Activated CD4-positive, alpha-beta T cell treated with anti-CD3 and anti-CD28 coated beads, Interleukin-2, amount 50 U/mL, for 4 hours (primary cell): ENCODE results near the gene SAP30BP.
A peak's percentile ranks its signal among the peaks of the same experiment; 100 is the strongest.

Experiments used
- DNase-seq, 2 experiments: peaks; one replicate each; pipeline ENCODE4 v3.0.0-alpha.2; 2020

Gene SAP30BP

DNA sequence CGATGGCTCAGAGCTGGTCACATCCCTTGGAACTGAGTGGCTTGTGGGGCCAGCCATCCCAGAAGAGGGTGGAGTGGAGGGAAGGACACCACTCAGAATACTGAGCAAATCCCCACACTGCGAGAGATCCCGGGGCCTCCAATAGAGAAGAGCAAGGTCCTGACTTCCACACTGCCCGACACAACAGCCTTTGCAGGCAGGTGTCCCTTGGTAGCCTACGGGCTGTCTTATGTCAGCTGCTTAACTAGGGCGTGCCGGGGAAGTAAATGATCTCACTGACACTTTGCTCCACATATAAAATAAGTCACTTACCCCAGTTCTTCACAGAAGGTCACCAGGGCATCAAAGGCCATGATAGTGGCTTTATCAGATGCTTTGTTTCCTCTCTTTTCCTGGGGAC is 16.3 kb upstream of the SAP30BP start:
- no peak for DNase-seq

DNA sequence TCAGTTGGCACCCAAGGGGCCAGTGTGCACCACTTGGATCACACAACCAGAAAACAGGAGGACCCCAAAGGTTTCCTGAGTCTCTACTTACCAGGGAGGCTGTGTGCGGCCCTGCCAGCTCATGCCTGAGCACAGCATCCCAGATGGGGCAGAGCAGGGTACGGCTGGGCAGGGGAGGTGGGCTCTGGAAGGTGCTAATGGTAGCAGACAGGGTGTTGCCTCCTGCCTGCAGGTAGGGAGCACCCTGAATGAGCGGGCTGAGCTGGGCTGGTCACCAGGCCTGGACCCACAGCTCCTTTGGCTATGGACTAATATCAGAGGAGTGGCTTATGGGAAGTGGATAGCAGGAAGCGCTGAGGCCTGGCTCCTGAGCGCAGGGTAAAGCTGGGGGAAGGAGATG is 14.8 kb upstream of the SAP30BP start:
- DNase-seq, result no peak

DNA sequence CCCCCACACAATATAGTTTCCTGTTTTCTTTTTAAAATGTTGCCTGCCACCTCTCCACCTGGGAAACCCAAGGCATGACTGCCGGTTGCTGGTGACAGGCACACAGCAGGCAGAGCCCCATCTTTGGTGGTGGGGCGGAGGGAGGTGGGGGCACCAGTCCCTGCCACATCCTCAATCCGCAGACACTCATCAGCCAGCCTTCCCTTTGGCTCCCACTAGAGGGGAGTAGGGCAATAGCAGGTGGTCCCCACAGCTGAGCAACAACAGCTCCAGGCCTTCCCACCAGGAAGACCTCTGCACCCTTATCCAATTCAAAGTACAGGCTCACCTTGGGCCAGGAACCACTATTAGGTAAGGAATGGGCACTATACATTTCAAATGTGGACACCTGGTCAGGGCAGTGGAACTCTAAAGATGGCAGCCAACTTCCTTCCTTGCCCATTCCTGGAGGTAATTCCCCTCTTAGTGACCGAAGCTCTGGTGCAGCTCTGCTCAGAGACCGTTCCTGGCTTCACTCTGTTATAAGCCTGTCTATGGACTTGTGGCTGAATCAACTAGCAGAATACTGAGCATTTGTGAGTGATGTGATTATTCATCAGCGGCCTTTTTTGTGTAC is 14.1 kb upstream of the SAP30BP start:
- peak in 1 of 2 experiments; percentile 10 for DNase-seq

DNA sequence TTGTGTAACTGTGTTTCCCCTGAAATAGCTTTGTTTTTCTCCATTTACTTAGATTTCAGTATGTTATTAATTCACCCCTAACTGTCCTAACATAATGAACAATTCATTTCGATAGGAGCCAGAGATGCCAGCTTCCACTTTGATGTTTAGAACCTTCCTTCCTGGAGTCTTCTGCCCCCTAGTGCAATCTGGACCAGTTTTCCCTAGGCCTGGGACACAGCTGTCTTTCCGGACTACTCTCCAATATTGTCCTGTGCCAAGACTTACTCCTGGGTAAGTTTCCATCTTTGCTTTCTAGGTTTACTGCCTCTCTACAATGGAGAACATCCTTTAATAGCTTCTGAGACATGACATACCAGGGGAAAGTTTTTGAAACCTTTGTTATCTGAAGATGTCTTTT is 13.0 kb upstream of the SAP30BP start:
- no peak for DNase-seq

DNA sequence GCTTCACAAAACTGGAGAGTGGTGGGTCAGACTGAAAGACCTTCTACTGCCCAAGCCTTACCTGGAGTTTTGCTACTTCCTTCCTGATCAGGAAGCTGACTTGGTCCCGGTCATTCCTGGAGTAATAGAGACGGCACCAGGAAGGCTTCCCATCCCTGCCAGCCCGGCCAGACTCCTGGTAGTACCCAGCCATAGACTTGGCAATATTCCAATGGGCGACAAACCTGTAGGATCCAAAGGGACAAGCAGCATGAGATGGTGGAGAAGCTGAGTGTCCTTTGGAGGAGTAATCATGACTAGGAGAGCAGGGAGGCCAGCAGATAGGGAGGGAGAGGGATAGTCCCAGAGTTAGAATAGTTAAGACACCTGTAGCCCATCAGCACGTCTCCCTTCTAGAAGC is 8.9 kb upstream of the SAP30BP start:
- no peak for DNase-seq

DNA sequence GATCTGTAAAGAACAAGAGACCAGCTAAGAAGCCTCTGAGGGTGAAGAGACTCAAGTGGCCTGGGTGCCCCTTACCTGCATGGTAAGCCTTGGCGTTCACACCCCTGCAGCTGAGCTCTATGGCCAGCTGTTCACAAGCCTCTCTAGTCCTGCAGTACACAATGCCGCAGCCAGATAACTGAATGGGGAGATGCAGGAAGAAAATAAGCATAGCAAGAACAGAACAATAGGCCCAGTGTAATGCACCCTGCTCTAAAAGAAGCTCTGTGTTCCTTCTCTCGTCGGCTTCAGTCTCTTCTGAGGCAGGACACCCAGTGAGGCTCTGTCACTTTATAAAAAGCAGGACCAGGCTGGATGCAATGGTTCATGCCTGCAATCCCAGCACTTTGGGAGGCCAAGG is 5.6 kb upstream of the SAP30BP start:
- DNase-seq, result no peak

DNA sequence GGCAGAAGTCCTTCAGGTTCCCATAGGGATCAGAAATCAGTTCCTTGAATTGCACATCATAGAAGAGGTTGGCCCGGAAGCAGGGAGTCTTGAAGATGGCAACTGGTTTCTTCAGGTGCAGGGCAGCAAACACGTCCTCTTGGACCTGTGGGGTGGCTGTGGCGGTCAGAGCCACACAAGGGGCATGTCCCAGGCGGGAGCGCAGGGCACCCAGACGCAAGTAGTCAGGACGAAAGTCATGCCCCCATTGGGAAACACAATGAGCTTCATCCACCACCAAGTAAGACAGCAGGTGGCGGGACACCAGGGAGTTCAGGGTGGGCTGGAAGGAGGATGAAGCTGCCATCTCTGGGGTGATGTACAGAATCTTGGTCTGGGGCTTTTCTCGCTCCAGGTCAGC is 4.6 kb upstream of the SAP30BP start:
- DNase-seq, result no peak

DNA sequence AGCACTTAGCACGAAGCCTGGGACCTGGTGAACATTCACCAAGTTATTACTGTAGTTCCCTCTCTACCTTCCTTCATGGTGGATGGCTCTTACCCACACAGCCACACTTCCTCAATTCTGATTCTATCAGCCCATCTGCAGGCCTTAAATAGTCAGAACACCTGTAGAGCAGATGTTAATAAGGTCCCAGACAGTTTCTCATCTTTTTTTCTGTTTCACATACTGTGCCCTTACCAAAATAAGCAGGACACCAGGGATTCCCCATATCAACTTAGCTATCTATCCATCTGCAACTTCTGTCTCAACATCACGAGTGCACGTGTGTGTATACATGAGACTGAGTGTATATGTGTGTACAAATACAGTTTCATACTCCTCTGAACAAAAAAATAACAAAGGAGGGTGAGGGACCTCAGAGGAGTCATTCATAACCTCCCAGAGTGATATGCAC is 3.0 kb upstream of the SAP30BP start:
- DNase-seq, result no peak

DNA sequence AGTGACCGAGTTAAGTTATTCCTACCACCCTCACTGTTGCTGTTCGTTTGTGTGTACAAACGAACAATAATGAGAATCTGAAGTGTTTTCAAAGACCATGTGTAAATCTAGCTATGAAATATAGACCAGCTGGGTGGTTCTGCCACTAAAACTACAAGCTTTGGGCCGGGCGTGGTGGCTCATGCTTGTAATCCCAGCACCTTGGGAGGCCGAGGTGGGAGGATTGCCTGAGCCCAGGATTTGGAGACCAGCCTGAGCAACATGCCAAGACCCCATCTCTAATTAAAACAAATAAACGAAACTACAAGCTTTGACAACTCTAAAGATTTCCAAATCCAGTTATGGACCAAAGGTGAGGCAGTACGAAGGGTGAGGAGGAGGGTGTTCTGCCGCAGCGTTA is 1.2 kb upstream of the SAP30BP start:
- no peak for DNase-seq

DNA sequence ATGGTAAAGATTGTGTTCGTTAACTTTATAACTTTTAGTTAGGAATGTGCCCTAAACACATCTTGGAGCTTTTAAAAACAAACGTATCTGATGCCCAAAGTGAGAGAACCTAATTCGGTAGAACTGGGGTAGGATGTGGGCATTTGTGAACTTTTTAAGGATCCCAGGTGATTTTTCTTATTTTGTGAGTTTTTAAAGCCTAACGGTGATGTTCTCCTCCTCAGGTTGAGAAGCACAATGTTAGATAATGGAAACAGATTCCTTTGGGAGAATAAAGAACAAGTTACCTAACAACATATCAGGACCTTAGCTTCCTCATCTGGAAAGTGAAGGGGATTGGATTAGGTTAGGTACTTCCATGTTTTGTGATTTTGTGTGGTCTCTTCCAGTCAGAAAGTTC is 687 bp downstream of the SAP30BP start:
- DNase-seq, result no peak

DNA sequence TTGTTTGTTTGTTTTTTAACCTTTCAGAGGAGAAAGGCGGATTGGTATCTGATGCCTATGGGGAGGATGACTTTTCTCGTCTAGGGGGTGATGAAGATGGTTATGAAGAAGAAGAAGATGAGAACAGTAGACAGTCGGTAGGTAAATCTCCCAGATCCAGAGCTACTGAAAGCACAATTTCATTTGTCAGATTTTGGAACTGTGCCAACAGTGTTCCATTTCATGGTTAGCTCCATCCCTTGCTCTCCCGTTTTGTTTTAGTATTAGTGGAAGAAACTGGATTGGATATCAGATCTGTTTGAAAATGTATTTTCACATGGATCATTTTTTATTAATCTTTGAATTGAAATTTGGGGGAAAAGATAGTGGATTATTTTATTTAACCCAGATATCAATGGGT is 1.4 kb downstream of the SAP30BP start:
- DNase-seq, result no peak

DNA sequence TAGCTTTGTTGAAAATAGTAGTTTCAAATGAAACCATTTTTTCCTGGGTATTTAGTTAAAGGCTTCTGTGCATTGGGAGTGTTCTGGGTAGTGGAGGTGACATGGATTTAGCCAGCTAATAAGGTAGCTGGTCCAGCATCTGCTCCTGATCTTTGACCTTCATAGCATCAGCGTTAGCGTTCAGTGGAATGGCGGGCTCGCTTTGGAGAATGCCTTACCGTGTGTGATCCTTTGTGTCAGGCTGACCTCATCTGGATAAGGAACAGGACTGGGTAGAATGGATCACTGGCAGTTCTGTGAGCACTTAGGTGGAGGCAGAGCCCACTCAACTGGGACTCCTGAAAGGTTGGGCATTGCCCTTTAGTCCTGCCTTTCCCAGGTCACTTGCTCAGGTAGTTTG is 3.7 kb downstream of the SAP30BP start:
- no peak for DNase-seq

DNA sequence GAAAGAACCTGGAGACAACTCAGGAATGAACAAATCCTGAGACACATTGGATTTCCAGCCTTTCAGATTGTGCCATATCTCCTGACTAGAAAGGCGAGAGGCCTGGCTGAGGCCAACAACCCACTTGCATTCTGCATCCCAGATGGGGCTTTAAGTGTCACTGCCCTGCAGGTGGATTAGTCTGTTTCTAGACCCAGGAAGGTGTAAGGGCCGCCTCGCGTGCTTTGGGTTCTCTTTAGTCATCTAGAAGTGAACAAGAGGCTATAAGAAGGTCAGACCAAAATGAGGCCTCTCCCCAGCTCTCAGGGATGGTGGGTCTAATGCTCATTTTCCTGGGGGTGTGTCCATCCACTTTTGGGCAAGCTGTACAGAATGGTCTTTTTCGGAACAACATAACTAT is 4.9 kb downstream of the SAP30BP start:
- DNase-seq, result no peak

DNA sequence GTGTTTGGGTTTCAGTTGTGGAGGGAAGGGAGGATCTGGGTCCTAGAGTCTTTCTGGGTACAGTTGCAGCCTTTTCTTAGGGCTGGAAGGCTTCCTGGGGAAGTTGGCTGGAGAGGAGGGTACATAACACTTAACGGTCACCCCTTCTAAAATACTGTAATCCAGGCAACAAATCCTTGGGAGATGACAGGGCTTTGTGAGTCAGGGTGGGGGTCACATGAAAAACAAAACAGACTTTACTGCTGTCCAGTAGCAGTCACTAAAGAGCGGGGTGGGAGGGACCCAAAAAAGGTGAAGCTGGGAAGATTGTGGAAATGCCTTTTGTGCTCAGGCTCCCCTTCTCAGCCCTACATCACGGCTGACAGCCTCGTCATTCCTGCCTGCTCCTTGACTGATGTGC is 6.3 kb downstream of the SAP30BP start:
- no peak for DNase-seq

DNA sequence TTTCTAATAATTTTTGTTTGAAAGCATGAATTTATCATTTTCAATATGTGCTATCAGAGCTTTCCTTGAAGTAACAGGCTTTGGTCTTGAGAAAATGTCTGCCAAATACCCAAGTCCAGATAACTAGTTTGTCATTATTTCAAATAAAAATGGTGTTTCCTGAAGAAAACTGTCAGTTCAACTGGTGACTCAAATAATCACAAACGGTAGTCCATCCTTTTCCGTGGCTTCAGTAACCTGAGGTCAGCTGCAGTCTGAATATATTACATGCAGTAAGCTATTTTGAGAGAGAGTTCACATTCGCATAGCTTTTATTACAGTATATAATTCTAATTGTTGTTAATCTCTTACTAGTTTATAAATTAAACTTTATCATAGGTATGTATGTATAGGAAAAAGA is 9.3 kb downstream of the SAP30BP start:
- DNase-seq, result no peak

DNA sequence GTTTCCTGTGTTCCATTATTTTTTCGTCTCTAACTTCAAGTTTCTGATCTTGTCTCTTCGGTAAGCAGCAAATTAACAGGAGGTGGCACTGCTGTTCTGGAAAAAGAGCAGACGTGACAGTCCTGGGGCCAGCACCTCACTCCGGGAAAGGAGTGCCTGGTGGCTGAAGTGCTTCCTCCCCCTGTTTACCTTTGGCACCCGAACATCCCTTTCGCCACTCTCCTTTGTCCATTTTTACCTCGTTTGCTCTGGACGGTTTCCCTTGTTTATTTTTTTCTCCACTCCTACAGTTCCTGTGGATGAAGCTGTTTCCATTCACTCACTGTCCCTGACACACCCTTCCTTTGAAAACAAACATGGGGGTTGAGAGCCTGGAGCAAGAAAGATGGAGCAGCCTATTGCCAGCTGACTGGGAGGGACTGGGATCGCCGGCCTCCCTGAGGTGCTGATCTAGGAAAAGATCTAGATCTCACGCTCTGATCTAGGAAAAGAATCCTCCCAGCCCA is 12.6 kb downstream of the SAP30BP start:
- DNase-seq, result no peak

DNA sequence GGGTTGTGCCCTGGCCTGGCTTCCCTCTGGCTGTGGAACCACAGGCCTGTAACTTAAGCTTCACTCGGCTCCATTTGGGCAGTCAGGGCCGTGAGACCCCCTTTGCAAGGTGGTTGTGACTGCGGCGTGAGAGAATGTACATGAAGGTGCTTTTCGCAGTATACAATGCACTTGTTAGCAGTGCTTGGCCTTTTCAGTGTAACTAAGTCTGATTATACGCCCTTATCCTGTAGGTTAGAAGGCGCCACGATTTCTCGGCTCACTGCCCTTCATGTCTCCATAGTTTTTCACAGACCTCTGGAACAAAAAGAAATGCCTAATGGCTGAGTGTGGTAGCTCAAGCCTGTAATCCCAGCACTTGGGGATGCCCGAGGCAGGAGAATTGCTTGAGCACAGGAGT is 13.3 kb downstream of the SAP30BP start:
- DNase-seq, result no peak

DNA sequence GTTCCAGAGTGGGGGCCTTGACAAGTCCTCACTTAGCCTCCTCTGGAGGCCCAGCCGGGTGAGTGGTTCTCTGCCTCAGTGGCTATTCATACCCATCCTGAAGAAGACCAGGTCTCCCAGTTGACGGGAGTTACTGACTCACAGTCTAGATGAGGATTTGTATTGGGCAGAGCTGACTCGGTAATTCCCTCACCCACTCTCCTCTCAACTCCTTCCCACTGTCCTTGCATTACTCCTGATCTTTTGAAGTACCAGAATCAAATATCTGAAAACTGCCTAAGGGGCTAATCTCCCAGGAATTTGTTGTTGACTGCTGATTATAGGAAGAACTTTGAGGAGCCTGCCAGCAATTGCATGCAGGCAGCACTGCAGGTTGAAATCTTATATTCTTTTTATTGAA is 14.2 kb downstream of the SAP30BP start:
- no peak for DNase-seq

DNA sequence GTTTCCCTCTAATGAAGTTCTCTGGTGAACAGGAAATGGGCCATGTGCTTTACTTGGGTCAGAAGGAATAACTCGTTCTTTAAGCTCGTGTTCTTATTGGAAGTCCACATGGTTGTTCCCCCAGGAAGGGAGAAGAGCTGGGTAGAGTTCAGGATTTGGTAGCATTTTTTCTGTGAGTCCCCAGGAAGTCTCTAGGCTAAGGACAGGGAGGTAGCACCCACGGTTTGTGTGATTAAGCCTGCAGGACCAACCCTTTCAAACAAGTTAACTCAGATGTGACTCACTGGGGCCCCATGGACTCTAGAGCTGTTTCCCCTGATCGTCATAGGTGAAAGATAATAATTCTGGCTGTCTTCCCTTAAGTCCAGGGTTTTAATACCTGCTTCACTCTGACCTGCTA is 16.4 kb downstream of the SAP30BP start:
- no peak for DNase-seq

DNA sequence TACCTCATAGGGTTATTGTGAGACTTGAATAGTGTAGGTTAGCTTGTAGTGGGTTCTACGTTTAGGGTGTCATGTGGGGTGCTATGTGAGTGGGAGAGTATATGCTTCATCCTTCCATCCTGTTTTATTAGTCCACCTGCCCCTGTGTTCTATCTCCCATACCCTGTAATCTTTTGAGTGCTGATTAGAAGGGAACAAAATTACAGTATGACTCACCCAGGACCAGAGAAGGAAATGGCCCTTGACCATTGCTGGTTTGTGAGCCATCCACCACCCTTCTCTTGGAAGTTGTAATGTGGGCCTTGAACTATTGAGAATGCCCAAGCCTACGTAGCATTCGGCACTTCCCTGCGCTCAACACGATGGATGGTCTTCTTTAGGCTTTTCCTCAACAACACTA is 17.1 kb downstream of the SAP30BP start:
- no peak for DNase-seq

DNA sequence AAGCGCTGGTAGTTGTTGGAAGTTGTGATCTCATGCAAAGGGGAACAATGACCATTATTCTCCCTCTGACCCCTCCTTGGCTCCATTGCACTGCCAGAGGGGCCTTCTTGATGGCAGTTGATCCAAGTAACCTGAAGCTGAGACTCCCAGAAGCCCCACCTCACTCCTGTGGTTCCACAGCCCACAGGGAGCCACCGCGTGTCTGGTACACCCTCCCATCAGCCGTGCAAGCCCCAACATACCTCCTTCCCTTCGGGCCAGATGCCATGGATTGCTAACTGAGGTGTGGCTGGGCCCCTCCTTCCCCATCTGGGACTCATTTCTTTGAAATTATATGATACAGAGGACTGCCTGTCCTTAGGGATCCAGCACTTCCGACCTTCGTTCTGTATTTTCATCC is 17.8 kb downstream of the SAP30BP start:
- no peak for DNase-seq

DNA sequence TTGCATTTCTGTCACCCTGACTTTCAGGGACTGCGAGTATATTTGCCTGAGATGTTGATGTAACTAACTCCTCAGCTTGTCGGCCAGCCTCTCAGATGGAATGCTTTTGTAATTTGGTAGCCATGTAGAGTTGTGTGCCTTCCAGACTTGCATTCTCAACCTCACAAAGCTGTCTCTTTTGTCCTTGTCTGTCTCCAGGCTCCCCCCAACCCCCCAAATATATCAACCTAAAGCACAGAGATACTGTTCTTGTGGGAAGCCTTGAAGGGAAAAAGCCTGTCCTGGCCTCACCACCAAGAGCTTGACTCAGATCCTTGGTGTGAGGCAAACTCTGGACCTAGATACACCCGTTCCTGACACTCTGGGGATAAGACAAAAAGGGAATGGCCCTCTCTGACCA is 18.4 kb downstream of the SAP30BP start:
- no peak for DNase-seq

DNA sequence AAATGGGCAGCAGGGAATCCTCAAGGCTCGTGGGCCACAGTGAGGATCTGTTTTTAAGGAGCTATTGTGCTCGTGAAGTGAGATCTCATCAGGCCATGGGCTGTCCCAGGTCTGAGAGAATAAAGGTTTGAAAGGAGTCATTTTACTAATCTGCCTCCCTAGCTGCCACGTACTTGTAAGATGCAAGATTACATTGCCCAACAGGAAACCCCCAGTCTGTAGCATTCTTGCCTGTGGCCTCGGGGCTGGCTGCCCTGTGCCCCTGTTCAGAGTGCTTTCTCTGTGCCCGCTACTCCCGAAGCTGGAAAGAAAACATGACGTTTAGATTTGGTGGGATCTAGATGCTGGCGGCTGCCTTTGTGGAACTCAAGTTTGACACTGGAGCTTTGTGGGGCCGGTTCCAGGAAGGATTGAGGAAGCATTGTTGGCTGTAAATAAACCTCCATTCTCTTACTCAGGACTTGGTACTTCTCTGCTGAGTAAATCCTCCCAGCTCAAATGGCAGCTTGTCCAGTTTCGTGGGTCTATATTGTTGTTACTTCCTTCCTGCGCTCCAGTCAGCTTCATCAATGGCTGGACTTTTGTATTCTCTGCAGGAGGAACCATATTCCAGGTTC is 21.2 kb downstream of the SAP30BP start:
- no peak for DNase-seq

DNA sequence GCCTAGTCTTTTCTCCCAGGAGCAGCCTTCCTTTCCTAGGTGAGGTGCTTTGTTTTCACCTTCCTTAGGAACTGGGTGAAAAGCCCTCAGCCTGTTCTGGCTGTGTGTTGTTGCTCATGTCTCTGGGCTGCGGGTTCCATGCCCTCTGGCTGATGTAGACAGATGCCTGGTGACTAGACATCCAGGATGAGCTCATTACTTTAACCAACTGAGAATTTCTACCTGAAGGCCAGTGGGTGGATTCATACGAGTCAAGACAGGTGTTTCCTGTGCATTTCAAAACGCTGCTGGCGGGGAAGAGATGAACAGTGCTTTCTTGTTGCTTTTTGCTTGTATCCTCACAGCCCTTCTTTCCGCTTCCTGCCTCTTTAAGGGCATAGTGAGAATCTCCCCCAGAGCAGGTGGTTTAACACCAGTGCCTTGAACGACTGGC is 22.3 kb downstream of the SAP30BP start:
- DNase-seq, result peak; percentile 13 to 15

DNA sequence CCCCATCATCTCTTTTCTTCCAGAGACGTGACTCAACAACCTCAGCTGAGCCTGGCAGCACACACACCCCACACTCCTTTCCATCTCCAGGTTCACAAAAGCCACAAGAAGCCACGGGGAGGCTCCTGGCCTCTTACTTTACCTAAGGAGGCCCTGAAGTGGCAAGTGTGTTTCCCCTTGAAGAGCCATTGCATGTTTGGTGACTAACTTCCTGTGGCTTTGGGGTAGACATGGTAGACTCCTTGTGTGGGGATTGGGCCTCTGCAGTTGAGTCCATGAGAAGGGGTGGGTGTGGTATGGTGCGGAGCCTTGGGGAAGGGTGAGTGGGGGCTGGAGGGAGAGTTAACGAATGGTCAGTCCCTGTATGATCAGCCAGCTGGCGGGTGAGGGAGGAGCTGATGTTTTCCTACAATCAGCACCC is 24.2 kb downstream of the SAP30BP start:
- no peak for DNase-seq
